ENCODE data around the gene CTCFL.

DNA sequence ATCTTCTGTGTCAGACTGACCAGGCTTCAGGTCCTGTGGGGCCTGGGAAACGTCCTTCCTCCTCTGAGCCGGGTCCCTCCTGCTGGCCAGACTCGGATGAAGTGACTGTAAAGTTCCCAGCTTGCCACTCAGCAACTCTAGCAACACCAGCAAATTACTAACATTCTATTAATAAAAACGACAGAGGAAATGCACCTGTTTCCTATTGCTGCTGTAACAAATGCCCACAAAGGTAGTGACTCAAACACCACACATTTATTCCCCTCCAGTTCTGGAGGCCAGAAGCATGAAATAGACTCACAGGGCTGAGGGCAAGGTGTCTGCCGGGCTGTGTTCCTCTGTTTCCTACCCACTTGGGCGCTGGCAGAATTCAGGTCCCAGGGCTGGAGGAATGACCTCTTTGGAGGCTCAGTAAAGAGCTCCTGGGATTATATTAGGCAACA, 48.8 kb downstream of the CTCFL start:
- TF ChIP-seq EZH2 (IDR thresholded peaks at IDR 0.05; ENCODE audit: insufficient read depth, poor library complexity, severe bottlenecking) = no peak
- TF ChIP-seq EZH2phosphoT487 (IDR thresholded peaks at IDR 0.05; ENCODE audit: insufficient read depth, low read depth) = no peak

All from GM23248 (cell line).